Adrenal gland (tissue), 5 donors: ENCODE measurements around the gene CCNE1.

Source experiments
- CTCF ChIP-seq, 6 experiments: fragments of 450-650 bp in 4 of 6; fragments of 200-600 bp in 2 of 6; sonication (generic) in 1 of 6; IDR thresholded peaks; 1 replicate in 5 of 6; 2 replicates in 1 of 6; pipeline versions ENCODE4 v1.5.1 to v1.8.0; 2016 to 2021; ENCODE audit warnings: antibody characterized with exemption in 6 of 6, mild to moderate bottlenecking in 2 of 6, moderate library complexity in 1 of 6
- POLR2A ChIP-seq, 2 donors: fragments of 450-650 bp; IDR thresholded peaks; one replicate each; pipeline ENCODE4 v1.6.1; 2017; ENCODE audit warnings: antibody characterized with exemption in 2 of 2, mild to moderate bottlenecking in 2 of 2, moderate library complexity in 1 of 2
- donor health status: DM: no; HTN: no; CAD: no.

- TF ChIP-seq CTCF (IDR thresholded peaks at IDR 0.05): no peak
- no peak for TF ChIP-seq POLR2A (IDR thresholded peaks at IDR 0.05)
Observed at GRCh38 chr19:29834991-29835846, 23.4 kb downstream of the CCNE1 start.
